DND-41 (cell line): ENCODE results near the gene KCTD19.

Source experiments
- ATAC-seq: fragments of 200-7000 bp; cut with Tn5 transposase; 3 replicates; pipeline ENCODE4 v1.9.1; 2021; ENCODE audit warnings: low read depth; ENCODE audit not compliant: insufficient read depth
- DNase-seq: peaks from one replicate; pipeline ENCODE4 v3.0.0-alpha.2; 2020
- H2AFZ ChIP-seq: 2 replicates; pipeline ENCODE4 v1.6.0; 2012; ENCODE audit warnings: low read depth, low read length
- H3K27ac ChIP-seq: 2 replicates; pipeline ENCODE4 v1.5.1; 2012; ENCODE audit warnings: low read length, inconsistent platforms
- H3K27me3 ChIP-seq: fragments of 200-600 bp; sonication (generic); 2 replicates; pipeline ENCODE4 v1.6.0; 2012; ENCODE audit warnings: low read length, mild to moderate bottlenecking, inconsistent platforms; ENCODE audit not compliant: insufficient read depth, poor library complexity
- H3K36me3 ChIP-seq: 2 replicates; pipeline ENCODE4 v1.5.1; 2012; ENCODE audit warnings: low read length, inconsistent platforms; ENCODE audit not compliant: insufficient read depth
- H3K4me1 ChIP-seq: 2 replicates; pipeline ENCODE4 v1.5.1; 2012; ENCODE audit warnings: mild to moderate bottlenecking, low read length; ENCODE audit not compliant: insufficient read depth
- H3K4me2 ChIP-seq: 2 replicates; pipeline ENCODE4 v1.6.0; 2012; ENCODE audit warnings: mild to moderate bottlenecking, moderate library complexity, low read length, inconsistent platforms; ENCODE audit not compliant: insufficient read depth
- H3K4me3 ChIP-seq, 2 experiments: fragments of 200-600 bp in 1 of 2; shearing (Covaris generic) in 1 of 2; 2 replicates each; pipeline ENCODE4 v1.5.1; 2012 to 2016; ENCODE audit warnings: inconsistent platforms in 2 of 2, low read length in 2 of 2, mild to moderate bottlenecking in 2 of 2, low read depth in 1 of 2, moderate library complexity in 1 of 2
- H3K79me2 ChIP-seq: 2 replicates; pipeline ENCODE4 v1.6.0; 2012; ENCODE audit warnings: low read length, inconsistent platforms; ENCODE audit not compliant: insufficient read depth
- H3K9ac ChIP-seq: 2 replicates; pipeline ENCODE4 v1.6.0; 2012; ENCODE audit warnings: low read depth, mild to moderate bottlenecking, inconsistent platforms, low read length, moderate library complexity
- H3K9me3 ChIP-seq: 2 replicates; pipeline ENCODE4 v1.5.1; 2012; ENCODE audit warnings: low read length, moderate library complexity, mild to moderate bottlenecking, inconsistent platforms; ENCODE audit not compliant: insufficient read depth, severe bottlenecking
- H4K20me1 ChIP-seq: 2 replicates; pipeline ENCODE4 v1.6.0; 2012; ENCODE audit warnings: low read length; ENCODE audit not compliant: insufficient read depth
- CTCF ChIP-seq: IDR thresholded peaks from 2 replicates; pipeline ENCODE4 v1.5.1; 2012; ENCODE audit warnings: borderline replicate concordance, low read length, moderate library complexity, mild to moderate bottlenecking; ENCODE audit not compliant: poor library complexity, severe bottlenecking; ENCODE audit errors: extremely low read depth
- EZH2 ChIP-seq: IDR thresholded peaks from 3 replicates; pipeline ENCODE4 v1.6.1; 2012; ENCODE audit warnings: borderline replicate concordance, low read depth, mild to moderate bottlenecking, moderate library complexity, low read length, inconsistent platforms; ENCODE audit not compliant: severe bottlenecking

The KCTD19 gene

DNA sequence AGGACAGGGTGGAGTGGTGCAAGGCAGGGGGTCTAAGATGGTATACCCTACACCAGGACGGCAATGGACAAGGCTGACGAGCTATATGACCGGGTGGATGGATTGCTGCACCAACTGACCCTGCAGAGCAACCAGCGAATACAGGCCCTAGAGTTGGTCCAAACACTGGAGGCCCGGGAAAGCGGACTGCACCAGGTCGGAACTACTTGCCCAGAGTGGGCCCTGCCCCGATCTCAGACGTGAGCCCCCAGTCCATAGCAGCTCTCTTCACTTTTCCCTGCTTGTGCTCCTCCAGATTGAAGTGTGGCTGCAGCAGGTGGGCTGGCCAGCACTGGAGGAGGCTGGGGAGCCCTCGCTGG lies 44.1 kb downstream of the KCTD19 start:
- no peak overlapping the region for H3K9ac ChIP-seq
- no peaks in the 10 kb centered on the region for H3K9me3 ChIP-seq
- no peaks in the 10 kb centered on the region for H3K27me3 ChIP-seq
- no peak overlapping the region for H3K27ac ChIP-seq
- H4K20me1 ChIP-seq, result no peaks in the 10 kb centered on the region
- TF ChIP-seq CTCF (no peak), EZH2 (no peak)
- no peaks in the 10 kb centered on the region for H3K4me1 ChIP-seq
- no peaks in the 10 kb centered on the region for H3K36me3 ChIP-seq
- H3K4me3 ChIP-seq, result no peak overlapping the region
- no peak overlapping the region for H3K4me2 ChIP-seq
- H3K79me2 ChIP-seq, result no peaks in the 10 kb centered on the region
- no peak overlapping the region for H2AFZ ChIP-seq
- ATAC-seq (no peak), DNase-seq (no peak)

GRCh38 chr16:67281536-67282446 lies 44.8 kb downstream of the KCTD19 start:
- H3K4me3 ChIP-seq, result no peak overlapping the region
- H3K4me2 ChIP-seq, result no peak overlapping the region
- no peaks in the 10 kb centered on the region for H3K27me3 ChIP-seq
- ATAC-seq (no peak), DNase-seq (no peak)
- H2AFZ ChIP-seq, result no peak overlapping the region
- H3K27ac ChIP-seq, result no peak overlapping the region
- H3K4me1 ChIP-seq, result no peaks in the 10 kb centered on the region
- H3K9ac ChIP-seq, result no peak overlapping the region
- H3K79me2 ChIP-seq, result no peaks in the 10 kb centered on the region
- H3K36me3 ChIP-seq, result no peaks in the 10 kb centered on the region
- no peak for TF ChIP-seq EZH2
- no peaks in the 10 kb centered on the region for H3K9me3 ChIP-seq
- H4K20me1 ChIP-seq, result no peaks in the 10 kb centered on the region

- Histone ChIP-seq H3K4me3 (no peak overlapping the region), H3K27ac (no peak overlapping the region), H3K79me2 (no peaks in the 10 kb centered on the region), H3K4me1 (no peaks in the 10 kb centered on the region), H4K20me1 (no peaks in the 10 kb centered on the region), H3K9ac (no peak overlapping the region), H3K27me3 (no peaks in the 10 kb centered on the region), H3K36me3 (no peaks in the 10 kb centered on the region), H2AFZ (no peak overlapping the region), H3K9me3 (no peaks in the 10 kb centered on the region), H3K4me2 (no peak overlapping the region)
- TF ChIP-seq EZH2 (no peak), CTCF (no peak)
- no peak for DNase-seq
- no peak for ATAC-seq
Measured at GRCh38 chr16:67280090-67281015, 46.2 kb downstream of the KCTD19 start.
